Esophagus muscularis mucosa (tissue), 4 donors: ENCODE results near the gene AGMAT. TPM values are rescaled to one million over a fixed set of nuclear protein-coding genes. Genes with fewer than 3 reads are reported as not detected.
A peak's percentile ranks its signal among the peaks of the same experiment; 100 is the strongest.

Source experiments
- DNase-seq: peaks from one replicate; pipeline ENCODE4 v3.0.0-alpha.2; 2017; ENCODE audit errors: extremely low spot score
- H3K27ac ChIP-seq, 4 donors: fragments of 200-600 bp; sonication (generic); replicated peaks in 1 of 4; 1 replicate in 3 of 4; 2 replicates in 1 of 4; pipeline ENCODE4 v1.5.1; 2016 to 2019; ENCODE audit warnings: mild to moderate bottlenecking in 1 of 4
- H3K27me3 ChIP-seq, 4 donors: fragments of 200-600 bp; sonication (generic); one replicate each; pipeline versions ENCODE4 v1.5.1 to v1.6.0; 2016 to 2019
- H3K36me3 ChIP-seq, 4 donors: fragments of 200-600 bp; sonication (generic); one replicate each; pipeline ENCODE4 v1.5.1; 2016 to 2019
- H3K4me1 ChIP-seq, 4 donors: fragments of 200-600 bp; sonication (generic); one replicate each; pipeline ENCODE4 v1.5.1; 2016 to 2019
- H3K4me3 ChIP-seq, 4 donors: fragments of 200-600 bp; sonication (generic); 1 replicate in 2 of 4; 2 replicates in 2 of 4; pipeline ENCODE4 v1.5.1; 2016 to 2019; ENCODE audit warnings: mild to moderate bottlenecking in 4 of 4, moderate library complexity in 1 of 4
- H3K9me3 ChIP-seq, 4 donors: fragments of 200-600 bp; sonication (generic); 1 replicate in 3 of 4; 2 replicates in 1 of 4; pipeline ENCODE4 v1.5.1; 2016 to 2019
- CTCF ChIP-seq, 3 experiments: fragments of 200-600 bp in 2 of 3; fragments of 450-650 bp in 1 of 3; sonication (generic) in 2 of 3; IDR thresholded peaks; one replicate each; pipeline ENCODE4 v1.5.1; 2017 to 2019; ENCODE audit warnings: antibody characterized with exemption in 3 of 3, mild to moderate bottlenecking in 2 of 3, moderate library complexity in 1 of 3
- EP300 ChIP-seq: sonication (generic); formaldehyde crosslinking; IDR thresholded peaks from one replicate; pipeline ENCODE4 v1.6.1; 2017; ENCODE audit warnings: antibody characterized with exemption
- POLR2A ChIP-seq: fragments of 450-650 bp; IDR thresholded peaks from one replicate; pipeline ENCODE4 v1.6.1; 2017; ENCODE audit warnings: antibody characterized with exemption, moderate library complexity, mild to moderate bottlenecking, low read depth
- POLR2AphosphoS5 ChIP-seq, 2 donors: sonication (generic); formaldehyde crosslinking; IDR thresholded peaks; one replicate each; pipeline ENCODE4 v1.6.1; 2017; ENCODE audit warnings: antibody characterized with exemption in 2 of 2
- whole genome bisulfite sequencing: methylation state at CpG from one replicate; pipeline ENCODE4 v1.1.5; 2018; 5-methylcytosine and 5-hydroxymethylcytosine counted together
- intact Hi-C: fragments of 100-400 bp; cut with DNase I; formaldehyde crosslinking; loops from one replicate; pipeline ENCODE4 v1.15.1; 2023
- total RNA-seq, 4 donors: library from RNA; depleted of rRNA; stranded (reverse); fragments of >200 nt; gene quantifications; one replicate each; pipeline versions ENCODE4 v1.1.0 to v1.2.1, GENCODE V29; 2016

Gene AGMAT
- total RNA-seq: not detected

- peaks cover 0 to 17% (median 3%) of the 10 kb centered on the region in 4 donors for H3K27me3 ChIP-seq
- H3K9me3 ChIP-seq: no peaks in the 10 kb centered on the region
- TF ChIP-seq EP300: no peak
- peak in 1 of 3 experiments; percentile 24 for TF ChIP-seq CTCF (IDR thresholded peaks at IDR 0.05)
- H3K36me3 ChIP-seq: no peaks in the 10 kb centered on the region
- 9% methylated on average over 15 of the region's 68 CpGs for WGBS
- peaks cover 9 to 13% (median 12%) of the 10 kb centered on the region in 4 donors for H3K4me1 ChIP-seq
- no peak within 1 kb of the TSS for H3K27ac ChIP-seq
- intact Hi-C loops: no loop called here
- DNase-seq: no peak
- peak within 1 kb of the TSS; percentile 49 to 55 (median 54) for H3K4me3 ChIP-seq
Observed at GRCh38 chr1:15584489-15585363, at the start of gene AGMAT. AGMAT (minus strand) TSS chr1:15585051; CDS start chr1:15584967, 84 bp downstream.

- H3K36me3 ChIP-seq: peaks cover 39 to 97% (median 88%) of the 10 kb centered on the region in 4 donors
Observed at GRCh38 chr1:15633756-15634420, 49.0 kb upstream of the AGMAT start.

GRCh38 chr1:15628003-15628402 is 43.2 kb upstream of the AGMAT start:
- no peak for DNase-seq
- no peak overlapping the region for H3K27ac ChIP-seq
- peaks cover 13 to 31% (median 19%) of the 10 kb centered on the region in 4 donors for H3K4me1 ChIP-seq
- intact Hi-C loops: no loop called here
- peaks cover 2 to 59% (median 37%) of the 10 kb centered on the region in 4 donors for H3K36me3 ChIP-seq
- TF ChIP-seq CTCF (IDR thresholded peaks at IDR 0.05) (no peak), EP300 (no peak), POLR2AphosphoS5 (IDR thresholded peaks at IDR 0.05) (no peak), POLR2A (no peak)
- no peaks in the 10 kb centered on the region for H3K27me3 ChIP-seq
- H3K9me3 ChIP-seq: no peaks in the 10 kb centered on the region
- 74% methylated on average over 1 of the region's 1 CpG for WGBS
- H3K4me3 ChIP-seq: no peak overlapping the region

More at GRCh38 chr1:15633756-15634420, 49.0 kb upstream of the AGMAT start:
- H3K27me3 ChIP-seq: no peaks in the 10 kb centered on the region
- no peaks in the 10 kb centered on the region for H3K4me1 ChIP-seq
- intact Hi-C loops: no loop called here
- no peak for TF ChIP-seq POLR2A
- no peak for TF ChIP-seq CTCF (IDR thresholded peaks at IDR 0.05)
- TF ChIP-seq EP300: no peak
- TF ChIP-seq POLR2AphosphoS5 (IDR thresholded peaks at IDR 0.05): no peak
- no peaks in the 10 kb centered on the region for H3K9me3 ChIP-seq
- no peak overlapping the region for H3K27ac ChIP-seq
- no peak overlapping the region for H3K4me3 ChIP-seq
- 95% methylated on average over 9 of the region's 9 CpGs for WGBS
- DNase-seq: no peak

GRCh38 chr1:15627343-15627988 is 42.6 kb upstream of the AGMAT start:
- intact Hi-C loops: no loop called here
- 60% methylated on average over 4 of the region's 4 CpGs for WGBS

More at GRCh38 chr1:15627343-15627988, 42.6 kb upstream of the AGMAT start:
- Histone ChIP-seq H3K4me1 (peaks cover 18 to 34% (median 25%) of the 10 kb centered on the region in 4 donors), H3K27ac (no peak overlapping the region), H3K36me3 (peaks cover 0 to 55% (median 32%) of the 10 kb centered on the region in 4 donors), H3K9me3 (no peaks in the 10 kb centered on the region), H3K4me3 (no peak overlapping the region), H3K27me3 (no peaks in the 10 kb centered on the region)
- DNase-seq: no peak
- no peak for TF ChIP-seq POLR2AphosphoS5 (IDR thresholded peaks at IDR 0.05)
